Measurements from ENCODE around the gene AK5. TPM values are rescaled to one million over a fixed set of nuclear protein-coding genes. Genes with fewer than 3 reads are reported as not detected.

The AK5 gene
- total RNA-seq, 1 donor from 2014 or later = 3.6 TPM

DNA sequence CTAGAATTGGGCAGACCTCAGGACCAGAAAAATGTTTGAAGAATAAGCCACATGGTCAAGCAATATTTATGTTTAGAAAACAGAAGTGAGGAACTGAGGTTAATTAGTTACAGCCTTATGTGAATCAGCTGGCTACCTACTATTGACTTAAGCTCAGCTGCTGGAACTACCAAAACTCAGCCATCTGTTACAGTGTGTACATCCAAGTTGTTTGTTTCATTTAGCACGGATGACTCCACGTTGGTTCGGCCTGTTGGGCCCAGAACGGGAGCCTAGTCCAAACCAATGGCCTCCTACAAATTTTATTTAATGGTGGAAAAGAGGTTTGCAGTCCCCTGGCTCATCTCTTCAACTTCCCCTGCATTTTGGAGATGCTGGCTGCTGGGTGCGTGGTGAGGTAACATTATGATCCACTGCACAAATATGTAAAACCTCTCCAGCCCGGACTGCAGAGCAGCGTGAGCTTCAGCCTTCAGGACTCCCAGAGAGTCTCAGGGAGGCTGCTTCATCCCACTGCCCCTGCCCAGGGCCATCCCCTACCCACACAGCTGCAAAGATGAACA, 257.2 kb downstream of the AK5 start:
- DNase-seq (ENCODE audit: extremely low read depth, low read depth, low spot score) = no peak

GRCh38 chr1:77539519-77540142, 257.8 kb downstream of the AK5 start:
- no peak for DNase-seq (ENCODE audit: extremely low read depth, low read depth, low spot score)

- no peak for DNase-seq (ENCODE audit: extremely low read depth, low read depth, low spot score)
Observed at GRCh38 chr1:77540501-77541161, 258.8 kb downstream of the AK5 start.

DNA sequence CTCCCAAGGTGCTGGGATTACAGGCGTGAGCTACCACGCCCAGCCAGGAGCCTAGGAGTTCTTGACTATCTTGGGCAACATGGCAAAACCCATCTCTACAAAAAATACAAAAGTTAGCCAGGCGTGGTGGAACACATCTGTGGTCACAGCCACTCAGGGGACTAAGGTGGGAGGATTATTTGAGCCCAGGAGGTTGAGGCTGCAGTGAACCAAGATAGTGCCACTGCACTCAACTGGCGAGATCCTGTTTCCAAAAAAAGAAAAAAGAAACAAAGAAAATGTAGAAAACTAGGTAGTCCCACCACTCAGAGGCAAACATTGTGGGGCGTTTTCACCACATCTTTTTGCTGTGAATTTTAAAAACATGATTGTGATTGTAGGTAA, 259.3 kb downstream of the AK5 start:
- no peak for DNase-seq (ENCODE audit: extremely low read depth, low read depth, low spot score)

- DNase-seq (ENCODE audit: extremely low read depth, low read depth, low spot score) = no peak
Observed at GRCh38 chr1:77542813-77543420, 261.1 kb downstream of the AK5 start.

GRCh38 chr1:77543822-77544448, 262.1 kb downstream of the AK5 start:
- no peak for DNase-seq (ENCODE audit: extremely low read depth, low read depth, low spot score)

DNA sequence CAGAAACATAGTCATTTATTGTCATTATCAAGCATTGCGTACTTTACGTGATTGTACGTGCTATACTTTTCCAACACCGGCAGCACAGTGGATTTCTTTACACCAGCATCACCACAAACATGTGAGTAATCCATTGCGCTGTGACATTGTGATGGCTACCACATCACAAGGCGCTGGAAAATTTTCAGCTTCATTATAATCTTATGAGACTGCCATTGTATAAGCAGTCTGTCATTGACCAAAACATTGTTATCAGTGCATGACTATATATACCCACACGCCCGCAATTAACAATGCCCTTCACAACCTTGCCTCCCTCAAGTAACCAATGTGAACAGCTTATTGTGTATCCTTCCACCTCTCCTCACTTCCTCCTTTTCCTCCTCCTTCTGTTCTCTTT, 263.0 kb downstream of the AK5 start:
- no peak for DNase-seq (ENCODE audit: extremely low read depth, low read depth, low spot score)

DNA sequence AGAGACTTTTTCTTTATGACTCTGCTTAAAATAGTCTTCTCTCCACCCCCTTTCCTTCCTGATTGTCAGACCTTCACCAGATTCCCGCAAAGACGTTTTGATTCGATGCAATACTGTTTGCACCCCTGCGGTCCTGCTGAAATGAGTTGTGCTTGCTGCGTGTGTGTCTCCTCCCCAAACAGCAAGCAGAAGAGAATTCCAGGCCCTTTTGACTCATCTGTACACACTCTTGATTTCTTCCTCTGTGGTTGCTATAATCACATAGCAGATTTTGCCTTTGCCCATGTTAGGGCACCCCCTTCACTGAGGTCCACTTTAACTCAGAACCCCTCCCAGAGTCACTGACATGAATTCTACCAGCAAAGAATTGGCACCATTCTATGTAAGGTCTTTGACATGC, 264.2 kb downstream of the AK5 start:
- no peak for DNase-seq (ENCODE audit: extremely low read depth, low read depth, low spot score)

- DNase-seq (ENCODE audit: extremely low read depth, low read depth, low spot score) = no peak
Observed at GRCh38 chr1:77546890-77547289, 265.1 kb downstream of the AK5 start.

- DNase-seq (ENCODE audit: extremely low read depth, low read depth, low spot score) = no peak
Observed at GRCh38 chr1:77548285-77548684, 266.5 kb downstream of the AK5 start.

DNA sequence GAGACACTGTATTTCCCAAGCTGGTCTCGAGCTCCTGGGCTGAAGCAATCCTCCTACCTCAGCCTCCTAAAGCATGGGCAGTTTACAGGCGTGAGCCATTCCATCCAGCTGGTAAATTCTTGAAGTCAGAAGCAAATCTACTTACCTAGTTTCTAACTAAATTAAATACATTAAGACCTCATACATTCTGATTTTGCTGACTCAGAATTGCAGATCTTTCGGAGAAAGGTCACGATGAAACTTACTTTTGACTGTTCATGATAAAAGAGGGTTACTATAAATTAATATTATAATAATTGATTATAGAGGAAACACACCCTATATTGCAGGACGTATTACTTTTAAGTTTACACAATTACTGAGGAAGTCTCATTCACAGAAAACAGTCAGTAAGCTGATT, 268.3 kb downstream of the AK5 start:
- no peak for DNase-seq (ENCODE audit: extremely low read depth, low read depth, low spot score)

DNA sequence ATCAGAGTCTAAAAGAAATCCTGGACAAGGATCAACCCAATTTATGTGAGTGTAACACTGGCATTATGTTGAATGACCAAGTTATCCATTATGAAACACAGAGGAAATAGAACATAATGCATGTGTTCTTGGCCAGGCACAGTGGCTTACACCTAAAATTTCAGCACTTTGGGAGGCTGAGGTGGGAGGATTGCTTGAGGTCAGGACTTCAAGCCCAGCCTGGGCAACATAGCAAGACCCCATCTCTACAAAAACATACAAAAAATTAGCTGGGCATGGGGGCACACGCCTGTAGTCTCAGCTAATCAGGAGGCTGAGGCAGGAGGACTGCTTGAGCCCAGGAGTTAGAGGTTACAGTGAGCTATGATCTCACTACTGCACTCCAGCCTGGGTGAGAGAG, 270.8 kb downstream of the AK5 start:
- no peak for DNase-seq (ENCODE audit: extremely low read depth, low read depth, low spot score)

DNA sequence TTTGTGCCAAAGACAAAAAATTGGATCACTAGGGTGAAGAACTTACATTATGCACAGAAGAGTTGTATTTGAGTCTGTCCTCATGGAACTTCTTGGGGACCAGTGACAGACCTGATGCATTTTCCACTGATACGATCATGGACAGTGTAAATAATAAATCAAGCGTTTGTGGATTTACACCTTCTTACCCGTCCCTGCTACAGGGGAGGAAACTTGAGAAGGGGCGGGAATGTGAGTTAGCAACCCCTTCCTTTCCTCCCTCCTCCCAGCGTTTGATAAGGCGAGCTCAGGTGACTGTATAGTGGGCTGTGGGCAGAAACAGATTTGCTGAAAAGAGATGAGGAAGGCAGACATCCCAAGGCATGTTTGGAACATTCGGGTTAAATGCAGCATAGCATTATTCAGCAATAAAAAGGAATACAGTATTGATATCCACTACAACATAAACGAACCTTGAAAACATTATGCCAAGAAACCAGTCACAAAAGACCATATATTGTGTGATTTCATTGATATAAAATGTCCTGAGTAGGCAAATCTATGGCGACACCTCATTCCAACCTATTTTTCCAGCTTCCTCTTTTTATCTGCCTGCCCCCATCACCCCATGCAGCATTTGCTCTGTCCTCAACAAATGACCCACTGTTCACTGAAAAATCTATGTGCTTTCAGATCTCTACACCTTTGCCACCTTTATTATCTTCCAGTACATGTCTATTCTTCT, 271.9 kb downstream of the AK5 start:
- DNase-seq (ENCODE audit: extremely low read depth, low read depth, low spot score) = no peak

DNA sequence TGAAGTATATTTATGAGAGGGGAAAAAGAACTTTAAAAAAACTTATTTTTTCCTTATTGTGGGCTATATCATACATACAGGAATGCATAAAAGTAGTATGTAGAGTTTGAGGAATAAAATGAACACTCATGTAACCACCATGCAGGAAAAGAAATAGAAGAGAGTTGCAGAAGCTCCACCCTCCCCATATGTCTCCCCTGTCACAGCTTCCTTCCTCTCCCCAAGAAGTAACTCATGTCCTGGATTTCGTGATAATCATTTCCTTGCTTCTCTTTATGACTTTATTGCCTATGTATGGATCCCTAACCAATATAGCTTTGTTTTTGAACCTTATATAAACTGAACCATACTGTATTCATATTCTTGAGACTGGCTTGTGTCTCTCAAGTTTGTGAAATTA, 274.2 kb downstream of the AK5 start:
- DNase-seq (ENCODE audit: extremely low read depth, low read depth, low spot score) = no peak

DNA sequence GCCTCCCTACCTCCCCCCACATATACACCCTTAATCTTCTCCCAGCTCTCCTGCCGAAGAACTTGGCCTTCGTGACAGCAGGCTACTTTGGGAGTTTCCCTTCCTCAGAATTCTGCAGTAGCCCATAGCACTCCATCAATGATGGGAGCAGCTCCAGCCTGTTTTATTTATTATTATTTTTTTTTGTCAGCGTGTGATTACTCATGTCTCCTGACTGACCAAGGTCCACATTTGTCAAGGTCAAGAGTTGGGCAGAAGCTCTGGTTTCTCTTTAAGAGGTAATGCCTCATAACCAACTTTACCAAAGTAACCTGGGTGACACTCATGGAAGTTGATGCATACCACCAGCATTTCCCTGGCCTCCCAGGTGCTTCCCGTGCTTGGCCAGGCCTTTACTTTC, 275.2 kb downstream of the AK5 start:
- DNase-seq (ENCODE audit: extremely low read depth, low read depth, low spot score) = no peak

- DNase-seq (ENCODE audit: extremely low read depth, low read depth, low spot score) = no peak
Observed at GRCh38 chr1:77558591-77559164, 276.9 kb downstream of the AK5 start.

DNA sequence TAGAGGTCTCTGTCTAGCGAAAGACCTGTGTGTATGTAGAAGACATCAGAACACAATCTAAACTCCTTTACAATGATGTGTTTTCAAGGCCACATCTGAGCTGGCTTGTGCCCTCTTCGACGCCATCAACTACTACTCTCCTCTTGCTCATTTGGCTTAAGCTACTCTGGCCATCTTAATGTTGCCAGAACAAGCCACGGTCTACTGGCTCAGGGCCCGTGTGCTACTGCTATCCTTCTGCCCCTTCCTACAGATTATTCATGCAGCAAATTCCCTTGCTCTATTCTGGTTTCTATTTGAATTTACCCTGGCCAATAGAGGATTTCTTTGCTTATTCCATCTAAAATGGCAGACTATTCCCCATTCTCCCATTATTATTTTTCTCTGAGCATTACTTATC, 278.9 kb downstream of the AK5 start:
- DNase-seq (ENCODE audit: extremely low read depth, low read depth, low spot score) = no peak

DNA sequence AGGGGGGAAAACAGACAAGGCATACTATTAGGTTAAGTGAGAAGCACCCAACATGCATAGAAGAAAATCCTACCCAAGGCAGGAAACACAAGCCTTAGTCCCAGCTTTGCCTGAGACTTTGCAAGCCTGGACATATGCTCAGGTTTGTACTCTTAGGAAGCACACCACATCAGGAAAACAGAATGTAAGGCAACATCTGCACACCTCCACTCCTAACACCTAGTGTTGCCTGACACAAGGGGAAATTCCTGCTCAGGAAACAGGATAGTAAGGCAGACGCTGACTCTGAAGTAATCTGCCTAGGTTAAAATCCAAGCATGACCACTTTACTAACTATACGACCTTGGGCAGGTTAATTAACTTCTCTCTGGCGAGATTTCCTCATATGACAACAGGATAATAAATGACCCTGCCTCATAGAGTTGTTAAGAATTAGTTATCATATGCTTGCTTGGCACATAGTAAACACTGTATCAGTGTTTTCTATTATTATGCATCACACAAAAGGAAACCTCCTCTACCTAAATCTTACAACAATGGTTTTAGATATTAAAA, 280.9 kb downstream of the AK5 start:
- no peak for DNase-seq (ENCODE audit: extremely low read depth, low read depth, low spot score)

DNA sequence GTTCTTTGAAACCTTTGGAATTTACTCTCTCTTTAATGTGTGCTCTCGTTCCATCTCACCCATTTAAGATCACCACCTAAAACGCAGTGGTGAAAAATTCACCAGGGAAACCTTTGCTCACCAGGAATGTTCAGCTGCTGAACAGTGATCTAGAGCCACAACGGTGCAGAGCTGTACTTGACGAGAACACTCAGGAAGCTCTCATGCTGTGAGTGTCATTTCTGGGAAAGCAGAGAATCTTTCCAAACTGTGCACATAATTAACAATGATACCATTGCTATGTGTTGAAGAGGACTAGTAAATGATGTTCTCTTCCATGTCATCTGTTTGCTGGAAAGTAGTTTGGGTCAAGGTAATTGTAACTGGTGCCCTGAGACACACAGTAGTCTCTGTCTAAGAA, 283.5 kb downstream of the AK5 start:
- DNase-seq (ENCODE audit: extremely low read depth, low read depth, low spot score) = no peak

DNA sequence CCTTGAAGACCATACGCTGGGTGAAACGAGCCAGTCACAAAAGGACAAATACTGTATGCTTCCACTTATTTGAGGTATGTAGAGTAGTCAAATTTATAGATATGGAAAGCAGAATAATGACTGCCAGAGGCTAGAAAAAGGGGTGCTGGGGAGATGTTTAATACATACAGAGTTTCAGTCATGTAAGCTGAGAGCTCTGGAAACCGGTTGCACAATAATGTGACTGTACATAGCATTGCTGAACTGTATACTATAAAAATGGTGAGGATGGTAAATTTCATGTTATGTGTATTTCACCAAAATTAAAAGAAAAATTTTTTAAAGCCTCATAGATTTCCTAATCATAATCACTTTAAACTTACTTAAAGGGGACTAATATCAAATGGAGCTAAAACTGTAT, 289.8 kb downstream of the AK5 start:
- DNase-seq (ENCODE audit: extremely low read depth, low read depth, low spot score) = no peak
